Measurements from ENCODE around the gene BAK1.

The BAK1 gene

DNA sequence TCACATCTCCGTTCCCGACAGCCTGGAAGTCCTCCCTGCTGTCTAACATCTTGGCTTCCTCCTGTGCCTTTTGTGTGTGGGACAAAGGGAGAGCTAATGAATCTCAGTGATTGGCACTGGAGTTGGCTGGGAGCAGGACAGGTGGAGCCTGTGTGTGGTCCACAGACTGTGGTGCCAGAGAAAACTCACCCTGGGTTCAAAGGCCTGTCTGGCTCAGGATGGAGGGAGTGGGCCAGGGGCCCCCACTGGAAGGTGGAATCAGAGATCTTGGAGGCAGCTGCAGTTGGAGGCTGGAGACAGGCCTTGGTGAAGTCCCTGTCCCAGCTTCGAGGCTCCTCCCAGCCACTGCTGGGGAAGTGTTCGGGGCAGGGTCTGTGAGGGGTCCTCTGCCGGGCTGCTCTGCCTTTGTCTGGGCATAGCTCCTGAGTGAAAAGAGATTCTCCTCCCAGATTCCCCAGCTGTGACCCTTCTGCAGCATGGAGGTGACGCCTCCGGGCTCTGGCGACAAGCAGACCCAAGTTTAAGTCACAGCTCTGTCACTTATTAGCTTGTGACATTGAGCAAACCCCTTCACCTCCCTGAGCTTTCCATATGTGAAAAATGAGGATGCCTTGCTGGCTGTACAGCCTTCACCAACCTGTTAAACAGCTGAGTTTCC is 27.2 kb upstream of the BAK1 start:
- H3K27ac ChIP-seq (replicated peaks) = no peak overlapping the region
- DNase-seq (ENCODE audit: low read depth in 1 of 2, low spot score in 1 of 2) = no peak
- H3K27me3 ChIP-seq (ENCODE audit: insufficient read depth, poor library complexity, severe bottlenecking) = no peaks in the 10 kb centered on the region
- TF ChIP-seq POLR2AphosphoS5 (IDR thresholded peaks at IDR 0.05; ENCODE audit: low read depth) = no peak
- no peak for TF ChIP-seq REST (IDR thresholded peaks at IDR 0.05; ENCODE audit: insufficient replicate concordance, low read depth)
- TF ChIP-seq SPI1 (IDR thresholded peaks at IDR 0.05; ENCODE audit: borderline replicate concordance, low read depth) = no peak
- TF ChIP-seq CTCF (IDR thresholded peaks at IDR 0.05; ENCODE audit: insufficient read depth, low read length) = no peak
- no peak for TF ChIP-seq GABPA (IDR thresholded peaks at IDR 0.05; ENCODE audit: low read depth)
- no peak overlapping the region for H3K4me3 ChIP-seq (replicated peaks; ENCODE audit: insufficient read depth, low read length)

- no peak for TF ChIP-seq POLR2AphosphoS5 (IDR thresholded peaks at IDR 0.05; ENCODE audit: low read depth)
- TF ChIP-seq REST (IDR thresholded peaks at IDR 0.05; ENCODE audit: insufficient replicate concordance, low read depth) = no peak
- no peak for TF ChIP-seq CTCF (IDR thresholded peaks at IDR 0.05; ENCODE audit: insufficient read depth, low read length)
- no peak for TF ChIP-seq SPI1 (IDR thresholded peaks at IDR 0.05; ENCODE audit: borderline replicate concordance, low read depth)
- TF ChIP-seq GABPA (IDR thresholded peaks at IDR 0.05; ENCODE audit: low read depth) = no peak
- no peak overlapping the region for H3K4me3 ChIP-seq (replicated peaks; ENCODE audit: insufficient read depth, low read length)
- no peaks in the 10 kb centered on the region for H3K27me3 ChIP-seq (ENCODE audit: insufficient read depth, poor library complexity, severe bottlenecking)
- no peak for DNase-seq (ENCODE audit: low read depth in 1 of 2, low spot score in 1 of 2)
- no peak overlapping the region for H3K27ac ChIP-seq (replicated peaks)
These were observed 26.6 kb upstream of the BAK1 start for GRCh38 chr6:33606642-33607041.

DNA sequence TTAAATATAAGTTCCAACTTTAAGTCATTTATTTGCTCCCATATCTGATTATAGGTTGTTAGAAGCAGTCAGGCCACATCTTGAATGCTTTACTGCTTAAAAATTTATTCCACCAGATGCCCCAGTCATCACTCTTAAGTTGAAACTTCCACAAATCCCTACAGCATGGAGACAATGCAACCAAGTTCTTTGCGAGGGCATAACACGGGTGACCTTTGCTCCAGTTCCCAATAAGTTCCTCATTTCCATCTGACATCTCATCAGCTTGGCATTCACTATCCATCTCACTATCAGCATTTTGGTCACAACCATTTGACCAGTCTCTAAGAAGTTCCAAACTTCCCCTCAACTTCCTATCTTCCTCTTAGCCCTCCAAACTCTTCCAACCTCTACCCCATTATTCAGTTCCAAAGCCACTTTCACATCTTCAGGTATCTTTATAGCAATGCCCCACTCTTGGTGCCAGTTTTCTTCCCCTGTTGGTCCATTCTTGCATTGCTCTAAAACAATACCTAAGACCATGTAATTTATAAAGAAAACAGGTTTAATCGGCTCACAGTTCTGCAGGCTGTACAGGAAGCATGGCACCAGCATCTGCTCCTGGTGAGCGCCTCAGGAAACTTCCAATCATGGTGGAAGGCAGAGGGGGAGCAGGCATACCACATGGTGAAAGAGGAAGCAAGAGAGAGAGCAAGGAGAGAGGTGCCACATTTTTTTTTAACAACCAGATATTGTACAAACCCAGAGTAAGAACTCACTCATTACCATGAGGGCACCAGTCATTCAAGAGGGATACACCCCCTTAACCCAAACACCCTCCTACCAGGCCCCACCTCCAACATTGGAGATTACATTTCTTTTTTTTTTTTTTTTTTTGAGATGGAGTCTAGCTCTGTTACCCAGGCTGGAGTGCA is 25.1 kb upstream of the BAK1 start:
- Histone ChIP-seq H3K27ac (replicated peaks) (no peak overlapping the region), H3K27me3 (ENCODE audit: insufficient read depth, poor library complexity, severe bottlenecking) (no peaks in the 10 kb centered on the region), H3K4me3 (replicated peaks; ENCODE audit: insufficient read depth, low read length) (no peak overlapping the region)
- TF ChIP-seq POLR2AphosphoS5 (IDR thresholded peaks at IDR 0.05; ENCODE audit: low read depth) (no peak), SPI1 (IDR thresholded peaks at IDR 0.05; ENCODE audit: borderline replicate concordance, low read depth) (no peak), REST (IDR thresholded peaks at IDR 0.05; ENCODE audit: insufficient replicate concordance, low read depth) (no peak), GABPA (IDR thresholded peaks at IDR 0.05; ENCODE audit: low read depth) (no peak), CTCF (IDR thresholded peaks at IDR 0.05; ENCODE audit: insufficient read depth, low read length) (no peak)
- peak in 1 of 2 experiments; percentile 10 for DNase-seq (ENCODE audit: low read depth in 1 of 2, low spot score in 1 of 2)

All from HL-60 (cell line).